Raji (cell line): ENCODE data around the gene C14orf93.

ENCODE experiments used
- POLR2A ChIP-seq: IDR thresholded peaks from 2 replicates; pipeline ENCODE4 v1.6.1; 2011; ENCODE audit warnings: low read depth, low read length, control low read depth; ENCODE audit not compliant: insufficient read depth

Gene C14orf93

DNA sequence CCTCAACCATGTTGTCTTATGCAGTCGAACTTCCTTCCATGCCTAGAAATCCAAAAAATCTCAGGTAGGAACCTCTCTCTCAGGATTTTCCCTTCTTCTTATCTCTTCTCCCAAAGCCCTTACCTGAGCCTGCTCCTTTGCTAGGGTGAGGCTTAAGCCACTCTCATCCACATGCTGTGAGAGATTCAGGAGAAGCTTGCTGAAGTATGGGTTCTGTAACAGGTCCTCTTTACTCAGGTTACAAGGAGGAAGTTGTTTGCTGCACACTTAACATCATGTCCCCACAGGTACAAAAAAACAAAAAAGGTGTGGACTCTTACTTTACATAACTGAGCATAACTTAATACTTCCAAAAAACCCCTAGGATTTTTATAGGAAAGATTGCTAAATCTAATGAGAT, 57.5 kb downstream of the C14orf93 start:
- TF ChIP-seq POLR2A, result no peak

GRCh38 chr14:22945642-22946041, 64.3 kb downstream of the C14orf93 start:
- no peak for TF ChIP-seq POLR2A

DNA sequence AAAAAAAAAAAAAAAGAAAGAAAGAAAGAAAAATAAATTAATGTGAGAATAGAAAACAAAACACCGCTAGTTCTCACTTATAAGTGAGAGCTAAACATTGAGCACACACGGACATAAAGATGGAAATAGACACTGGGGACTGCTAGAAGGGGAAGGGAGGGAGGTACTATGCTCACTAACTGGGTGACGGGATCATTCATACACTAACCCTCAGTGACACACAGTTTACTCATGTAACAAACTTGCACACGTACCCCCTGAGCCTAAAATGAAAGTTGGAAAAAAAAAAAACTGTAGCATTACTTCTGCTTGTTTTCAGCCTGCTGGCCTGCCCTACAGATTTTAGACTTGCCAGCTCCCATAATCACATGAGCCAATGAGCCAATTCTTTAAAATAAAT, 70.3 kb downstream of the C14orf93 start:
- no peak for TF ChIP-seq POLR2A
